ENCODE data around the gene CLIP4.

- TF ChIP-seq POLR2A (IDR thresholded peaks at IDR 0.05; ENCODE audit: low read depth, low read length) (no peak), POLR2AphosphoS5 (IDR thresholded peaks at IDR 0.05; ENCODE audit: low read depth, low read length) (no peak)
These were observed 96.8 kb downstream of the CLIP4 start for GRCh38 chr2:29212009-29212408.
